ENCODE data around the gene MBD6. TPM values are rescaled to one million over a fixed set of nuclear protein-coding genes. Genes with fewer than 3 reads are reported as not detected.
"Not testable (repeated sequence)": the region's sequence is repeated elsewhere in the genome, so short reads cannot be mapped to it uniquely, and the experiment has no call there.

Gene MBD6
- total RNA-seq, 1 experiment from 2014 or later: 4.3 TPM

DNA sequence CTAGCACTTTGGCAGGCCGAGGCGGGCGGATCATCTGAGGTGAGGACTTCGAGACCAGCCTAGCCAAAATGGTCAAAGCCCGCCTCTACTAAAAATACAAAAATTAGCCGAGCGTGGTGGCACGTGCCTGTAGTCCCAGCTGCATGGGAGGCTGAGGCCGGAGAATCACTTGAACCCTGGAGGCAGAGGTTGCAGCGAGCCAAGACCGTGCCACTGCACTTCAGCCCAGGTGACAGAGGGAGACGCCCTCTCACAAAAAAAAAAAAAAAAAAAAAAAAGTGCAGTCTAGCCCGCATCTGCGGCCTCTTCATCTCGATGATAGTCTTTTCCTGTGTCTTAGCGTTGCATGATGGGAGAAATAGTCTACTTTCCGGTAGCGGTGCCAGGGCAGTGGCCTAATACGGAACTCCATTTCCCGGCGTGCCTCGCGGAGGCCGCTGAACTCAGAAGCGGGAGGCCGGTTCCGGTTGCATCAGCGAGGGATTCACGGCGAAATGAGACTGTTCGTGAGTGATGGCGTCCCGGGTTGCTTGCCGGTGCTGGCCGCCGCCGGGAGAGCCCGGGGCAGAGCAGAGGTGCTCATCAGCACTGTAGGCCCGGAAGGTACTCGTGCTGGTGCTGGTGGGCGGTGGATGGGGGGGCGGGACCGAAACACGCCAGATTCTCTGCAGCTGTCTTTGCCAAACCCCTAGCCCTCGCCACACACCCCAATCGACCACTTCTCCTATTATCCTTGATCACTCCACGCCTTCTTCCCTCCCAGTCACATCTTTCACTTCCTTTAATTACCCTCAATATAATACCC, 34.8 kb upstream of the MBD6 start, which contains the start of gene MARS1:
Gene MARS1 (plus strand): TSS at position 472 of the 805 bp plus-strand sequence. CDS start 23 bp downstream, at position 495.
- peak; percentile 97 for DNase-seq (ENCODE audit: low read depth)

DNA sequence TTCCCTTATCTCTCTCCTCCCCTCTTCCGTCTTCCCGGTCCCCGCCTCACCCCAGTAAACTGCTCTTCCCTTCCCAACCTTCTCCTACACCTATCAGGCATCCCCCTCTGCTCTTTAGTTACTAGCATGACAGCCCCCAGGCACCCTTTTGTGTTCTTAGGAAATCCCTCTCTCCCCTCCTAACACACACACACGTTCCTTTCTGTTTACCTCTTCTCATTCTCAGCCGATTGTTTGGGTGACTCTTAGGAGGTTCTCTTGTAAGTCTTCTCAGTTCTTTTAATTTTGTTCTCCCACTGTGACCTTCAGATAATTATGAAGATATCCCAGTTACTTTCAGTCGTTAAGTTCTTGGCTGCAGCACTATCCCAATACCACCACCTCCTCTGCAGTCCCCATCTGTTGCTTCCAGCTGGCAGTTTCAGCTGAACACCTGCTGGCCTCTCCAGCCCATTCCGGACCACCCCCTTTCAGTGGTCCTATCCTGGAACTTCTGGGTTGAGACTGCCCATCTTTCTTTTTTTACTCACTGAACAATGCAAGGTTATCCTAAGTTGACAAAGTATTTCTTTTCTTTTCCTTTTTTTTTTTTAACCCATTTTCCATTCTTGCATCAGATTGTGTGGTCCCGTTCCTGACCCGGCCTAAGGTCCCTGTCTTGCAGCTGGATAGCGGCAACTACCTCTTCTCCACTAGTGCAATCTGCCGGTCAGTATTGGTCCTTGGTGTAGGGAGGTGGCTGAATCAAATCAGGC, 34.0 kb upstream of the MBD6 start:
- no peak for DNase-seq (ENCODE audit: low read depth)
- in situ Hi-C loops (cut with HindIII; ENCODE audit: low pct_unique_long_range_greater_than_20kb, low sequenced_read_pairs): no loop called here

More for the DNA sequence above, 34.8 kb upstream of the MBD6 start, which contains the start of gene MARS1:
- in situ Hi-C loops (cut with HindIII; ENCODE audit: low pct_unique_long_range_greater_than_20kb, low sequenced_read_pairs): no loop called here

DNA sequence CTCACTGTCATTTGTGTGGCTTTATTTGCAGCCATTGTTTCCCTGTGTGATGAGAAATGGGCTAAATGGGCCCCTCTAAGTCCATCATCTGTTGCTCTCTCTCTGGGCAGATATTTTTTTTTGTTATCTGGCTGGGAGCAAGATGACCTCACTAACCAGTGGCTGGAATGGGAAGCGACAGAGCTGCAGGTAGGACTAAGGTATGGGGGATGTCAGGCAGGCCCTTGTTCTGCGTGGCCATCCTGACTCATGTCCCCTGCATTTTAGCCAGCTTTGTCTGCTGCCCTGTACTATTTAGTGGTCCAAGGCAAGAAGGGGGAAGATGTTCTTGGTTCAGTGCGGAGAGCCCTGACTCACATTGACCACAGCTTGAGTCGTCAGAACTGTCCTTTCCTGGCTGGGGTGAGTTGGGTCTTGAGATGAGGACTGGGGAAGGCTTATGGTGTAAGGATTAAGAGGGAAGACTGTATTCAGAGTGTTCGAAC, 33.4 kb upstream of the MBD6 start:
- in situ Hi-C loops (cut with HindIII; ENCODE audit: low pct_unique_long_range_greater_than_20kb, low sequenced_read_pairs): no loop called here
- no peak for DNase-seq (ENCODE audit: low read depth)

DNA sequence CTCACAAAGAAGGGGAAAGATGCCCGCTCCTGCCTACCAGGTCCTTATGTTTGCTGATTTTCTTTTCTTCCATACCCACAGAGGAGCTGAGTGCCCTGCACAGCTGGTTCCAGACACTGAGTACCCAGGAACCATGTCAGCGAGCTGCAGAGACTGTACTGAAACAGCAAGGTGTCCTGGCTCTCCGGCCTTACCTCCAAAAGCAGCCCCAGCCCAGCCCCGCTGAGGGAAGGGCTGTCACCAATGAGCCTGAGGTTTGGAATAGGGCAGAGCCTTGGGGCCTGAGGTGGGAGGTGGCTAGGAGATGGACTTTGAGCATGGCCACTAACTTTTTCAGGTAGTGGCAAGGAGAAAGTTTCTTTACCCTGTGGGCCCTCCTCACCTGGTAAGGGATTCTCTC, 32.5 kb upstream of the MBD6 start:
- DNase-seq (ENCODE audit: low read depth): no peak
- in situ Hi-C loops (cut with HindIII; ENCODE audit: low pct_unique_long_range_greater_than_20kb, low sequenced_read_pairs): no loop called here

DNA sequence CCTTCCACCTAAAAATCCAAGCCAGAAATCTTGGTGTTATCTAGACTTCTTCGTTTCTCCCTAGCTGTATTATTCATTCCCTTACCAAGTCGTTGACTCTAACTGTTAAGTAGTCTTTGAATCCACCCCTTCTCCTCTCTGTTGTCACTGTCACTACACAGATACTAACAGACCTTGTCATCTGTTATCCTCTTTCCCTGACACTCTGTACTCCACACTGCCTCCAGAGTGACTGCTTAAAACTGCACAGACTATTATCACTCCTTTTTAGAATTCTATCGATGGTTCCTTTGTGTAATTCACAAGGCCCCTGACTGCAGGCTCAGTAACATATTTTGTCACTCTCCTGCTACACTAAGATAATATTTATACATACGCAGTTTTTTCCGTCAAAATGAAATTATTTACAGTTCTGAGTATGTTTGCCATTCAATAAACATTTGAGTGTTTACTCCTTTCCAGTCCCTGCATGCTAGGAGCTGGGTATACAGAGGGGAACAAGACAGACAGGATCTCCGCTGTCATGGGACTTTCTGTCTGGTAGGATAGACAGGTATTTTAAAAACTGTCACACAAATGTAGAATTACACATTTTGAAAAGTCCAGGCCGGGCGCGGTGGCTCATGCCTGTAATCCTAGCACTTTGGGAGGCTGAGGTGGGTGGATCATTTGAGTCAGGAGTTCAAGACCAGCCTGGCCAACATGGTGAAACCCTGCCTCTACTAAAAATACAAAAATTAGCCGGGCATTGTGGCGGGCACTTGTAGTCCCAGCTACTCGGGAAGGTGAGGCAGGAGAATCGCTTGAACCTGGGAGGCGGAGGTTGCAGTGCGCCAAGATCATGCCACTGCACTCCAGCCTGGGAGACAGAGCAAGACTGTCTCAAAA, 31.0 kb upstream of the MBD6 start:
- DNase-seq (ENCODE audit: low read depth): peak; percentile 36

DNA sequence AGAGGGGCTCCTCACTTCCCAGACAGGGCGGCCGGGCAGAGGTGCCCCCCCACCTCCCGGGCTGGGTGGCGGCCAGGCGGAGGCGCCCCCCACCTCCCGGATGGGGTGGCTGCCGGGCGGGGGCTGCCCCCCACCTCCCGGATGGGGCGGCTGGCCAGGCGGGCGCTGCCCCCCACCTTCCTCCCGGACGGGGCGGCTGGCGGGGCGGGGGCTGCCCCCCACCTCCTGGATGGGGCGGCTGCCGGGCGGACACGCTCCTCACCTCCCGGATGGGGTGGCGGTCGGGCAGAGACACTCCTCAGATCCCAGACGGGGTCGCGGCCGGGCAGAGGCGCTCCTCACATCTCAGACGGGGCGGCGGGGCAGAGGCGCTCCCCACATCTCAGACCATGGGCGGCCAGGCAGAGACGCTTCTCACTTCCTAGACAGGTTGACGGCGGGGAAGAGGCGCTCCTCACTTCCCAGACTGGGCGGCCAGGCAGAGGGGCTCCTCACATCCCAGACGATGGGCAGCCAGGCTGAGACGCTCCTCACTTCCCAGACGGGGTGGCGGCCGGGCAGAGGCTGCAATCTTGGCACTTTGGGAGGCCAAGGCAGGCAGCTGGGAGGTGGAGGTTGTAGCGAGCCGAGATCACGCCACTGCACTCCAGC, 27.4 kb upstream of the MBD6 start:
- in situ Hi-C loops (cut with HindIII; ENCODE audit: low pct_unique_long_range_greater_than_20kb, low sequenced_read_pairs); DNase-seq (ENCODE audit: low read depth): not testable (repeated sequence)

More for the DNA sequence above, 31.0 kb upstream of the MBD6 start:
- in situ Hi-C loops (cut with HindIII; ENCODE audit: low pct_unique_long_range_greater_than_20kb, low sequenced_read_pairs): no loop called here

DNA sequence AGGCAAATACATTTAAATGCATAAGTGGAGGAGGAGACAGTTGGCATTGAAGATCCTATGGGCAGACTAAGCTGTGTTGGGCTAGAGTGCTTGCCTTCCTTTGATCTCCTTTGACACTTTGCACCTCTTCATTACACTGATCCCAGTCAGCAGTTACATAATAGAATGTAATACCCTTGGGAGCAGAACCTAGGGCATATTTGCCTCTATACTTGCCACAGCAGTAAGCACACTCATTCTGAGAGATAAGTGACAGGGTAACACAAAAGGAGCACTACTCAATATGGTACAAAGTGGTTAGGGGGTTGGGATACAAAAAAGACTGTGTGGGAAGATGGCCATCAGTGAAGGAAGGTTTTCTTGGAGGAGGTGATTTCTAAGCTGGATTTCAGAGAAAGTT, 25.8 kb upstream of the MBD6 start:
- in situ Hi-C loops (cut with HindIII; ENCODE audit: low pct_unique_long_range_greater_than_20kb, low sequenced_read_pairs): no loop called here
- DNase-seq (ENCODE audit: low read depth): no peak

DNA sequence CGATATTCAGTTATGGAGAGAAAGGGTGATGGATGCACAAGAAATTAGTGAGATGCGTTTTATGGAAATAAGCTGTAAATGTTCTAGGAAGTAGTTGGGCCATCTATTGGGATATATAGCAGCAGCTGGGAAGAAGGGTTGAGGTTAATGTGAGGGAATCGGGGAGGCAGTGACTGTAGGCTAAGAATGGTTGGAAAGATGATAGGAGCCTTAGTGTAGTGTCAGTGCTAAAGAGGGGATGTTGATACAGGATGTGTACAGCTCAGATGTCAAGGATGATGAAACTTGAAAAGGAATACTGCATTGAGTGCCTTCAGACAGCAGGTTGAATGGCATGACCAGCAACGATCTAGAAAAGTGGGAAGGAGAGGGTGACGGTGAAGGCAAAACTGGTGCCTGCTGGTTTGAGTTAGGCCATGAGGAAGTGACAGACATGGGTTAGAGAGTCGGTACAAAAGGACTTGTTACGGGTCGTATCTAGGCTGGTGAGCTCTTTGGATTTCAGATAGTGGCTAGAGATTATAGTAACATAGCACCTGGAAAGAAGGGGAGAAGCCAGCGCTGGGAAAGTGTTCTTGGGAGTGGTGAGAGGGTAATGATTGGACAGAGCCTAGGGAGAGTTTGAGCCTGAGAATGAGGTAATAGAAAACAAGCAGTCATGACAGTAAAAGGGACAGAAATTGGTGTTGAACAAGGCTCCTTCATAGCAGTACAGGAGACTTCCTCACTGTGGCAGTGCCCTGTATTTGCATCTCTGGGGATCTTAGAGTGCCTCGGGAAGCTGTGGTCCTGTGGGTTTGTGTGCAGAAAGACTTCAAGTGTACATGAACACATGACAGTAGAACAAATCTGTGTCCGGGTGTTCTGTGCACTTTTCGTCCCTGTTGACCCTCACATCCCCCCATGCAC, 25.1 kb upstream of the MBD6 start:
- no peak for DNase-seq (ENCODE audit: low read depth)
- in situ Hi-C loops (cut with HindIII; ENCODE audit: low pct_unique_long_range_greater_than_20kb, low sequenced_read_pairs): no loop called here

DNA sequence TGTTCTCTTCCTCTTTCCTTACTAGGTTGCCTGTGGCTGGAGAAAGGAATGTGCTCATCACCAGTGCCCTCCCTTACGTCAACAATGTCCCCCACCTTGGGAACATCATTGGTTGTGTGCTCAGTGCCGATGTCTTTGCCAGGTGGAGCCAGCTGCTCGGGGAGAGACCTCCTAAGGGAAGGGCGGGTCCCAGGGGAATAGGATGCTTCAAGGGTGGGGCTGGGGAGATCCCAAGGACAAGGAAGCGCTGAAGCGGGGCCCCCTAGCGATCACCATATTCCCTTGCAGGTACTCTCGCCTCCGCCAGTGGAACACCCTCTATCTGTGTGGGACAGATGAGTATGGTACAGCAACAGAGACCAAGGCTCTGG, 24.5 kb upstream of the MBD6 start:
- in situ Hi-C loops (cut with HindIII; ENCODE audit: low pct_unique_long_range_greater_than_20kb, low sequenced_read_pairs): no loop called here
- no peak for DNase-seq (ENCODE audit: low read depth)

DNA sequence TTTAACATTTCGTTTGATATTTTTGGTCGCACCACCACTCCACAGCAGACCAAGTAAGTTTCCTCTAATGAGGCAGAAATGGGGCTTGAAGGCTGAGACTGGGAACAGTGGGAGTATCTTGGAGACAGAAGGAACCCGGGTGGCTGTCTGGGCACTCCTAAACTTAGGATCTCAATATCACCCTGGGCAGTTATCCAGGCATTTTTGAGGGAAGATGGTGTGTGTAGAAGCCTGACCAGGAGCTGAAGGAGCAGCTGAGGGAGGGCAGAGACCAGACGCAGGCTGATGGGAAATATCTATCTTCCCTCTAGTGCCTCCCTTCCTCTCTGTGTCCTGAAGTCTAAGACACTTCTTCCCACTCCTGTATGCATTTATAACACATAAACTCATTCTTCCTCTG, 24.1 kb upstream of the MBD6 start:
- in situ Hi-C loops (cut with HindIII; ENCODE audit: low pct_unique_long_range_greater_than_20kb, low sequenced_read_pairs): no loop called here
- no peak for DNase-seq (ENCODE audit: low read depth)

DNA sequence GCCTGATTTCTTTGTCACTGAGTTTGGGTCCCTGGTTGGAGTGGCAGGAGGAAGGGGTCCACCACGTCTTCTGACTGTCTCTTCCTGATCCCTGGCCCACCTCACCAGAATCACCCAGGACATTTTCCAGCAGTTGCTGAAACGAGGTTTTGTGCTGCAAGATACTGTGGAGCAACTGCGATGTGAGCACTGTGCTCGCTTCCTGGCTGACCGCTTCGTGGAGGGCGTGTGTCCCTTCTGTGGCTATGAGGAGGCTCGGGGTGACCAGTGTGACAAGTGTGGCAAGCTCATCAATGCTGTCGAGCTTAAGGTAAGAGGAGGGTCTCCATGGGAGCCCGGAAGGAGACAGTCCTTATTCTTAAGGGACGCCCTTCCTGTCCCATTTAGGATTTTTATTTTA, 22.4 kb upstream of the MBD6 start:
- in situ Hi-C loops (cut with HindIII; ENCODE audit: low pct_unique_long_range_greater_than_20kb, low sequenced_read_pairs): no loop called here
- no peak for DNase-seq (ENCODE audit: low read depth)

DNA sequence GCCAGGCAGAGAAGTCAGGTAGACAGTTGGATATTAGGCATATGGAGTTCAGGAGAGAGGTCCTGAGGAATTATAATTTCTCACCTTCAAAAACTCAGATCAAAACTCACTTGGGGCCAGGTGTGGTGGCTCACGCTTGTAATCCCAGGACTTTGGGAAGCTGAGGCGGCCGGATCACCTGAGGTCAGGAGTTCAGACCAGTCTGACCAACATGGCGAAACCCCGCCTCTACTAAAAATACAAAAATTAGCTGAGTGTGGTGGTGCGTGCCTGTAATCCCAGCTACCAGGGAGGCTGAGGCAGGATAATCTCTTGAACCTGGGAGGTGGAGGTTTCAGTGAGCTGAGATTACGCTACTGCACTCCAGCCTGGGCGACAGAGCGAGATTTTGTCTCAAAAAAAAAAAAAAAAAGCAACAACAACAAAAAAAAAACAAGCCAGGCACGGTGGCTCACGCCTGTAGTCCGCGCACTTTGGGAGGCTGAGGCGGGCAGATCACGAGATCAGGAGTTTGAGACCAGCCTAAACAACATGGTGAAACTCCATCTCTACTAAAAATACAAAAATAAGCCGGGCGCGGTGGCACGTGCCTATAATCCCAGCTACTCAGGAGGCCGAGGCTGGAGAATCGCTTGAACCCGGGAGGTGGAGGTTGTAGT, 20.2 kb upstream of the MBD6 start:
- DNase-seq (ENCODE audit: low read depth); in situ Hi-C loops (cut with HindIII; ENCODE audit: low pct_unique_long_range_greater_than_20kb, low sequenced_read_pairs): not testable (repeated sequence)

DNA sequence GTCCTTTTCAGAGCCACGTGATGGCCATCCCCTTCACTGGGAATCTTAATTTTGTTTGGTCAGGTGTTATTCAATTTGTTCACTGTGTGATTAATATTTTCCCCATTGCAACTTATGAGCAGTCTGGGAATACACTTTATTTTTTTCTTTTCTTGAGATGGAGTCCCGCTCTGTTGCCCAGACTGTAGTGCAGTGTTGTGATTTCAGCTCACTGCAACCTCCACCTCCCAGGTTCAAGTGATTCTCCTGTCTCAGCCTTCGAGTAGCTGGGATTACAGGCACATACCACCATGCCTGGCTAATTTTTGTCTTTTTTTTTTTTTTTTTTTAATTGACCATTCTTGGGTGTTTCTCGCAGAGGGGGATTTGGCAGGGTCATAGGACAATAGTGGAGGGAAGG, 16.1 kb upstream of the MBD6 start:
- DNase-seq (ENCODE audit: low read depth); in situ Hi-C loops (cut with HindIII; ENCODE audit: low pct_unique_long_range_greater_than_20kb, low sequenced_read_pairs): not testable (repeated sequence)

DNA sequence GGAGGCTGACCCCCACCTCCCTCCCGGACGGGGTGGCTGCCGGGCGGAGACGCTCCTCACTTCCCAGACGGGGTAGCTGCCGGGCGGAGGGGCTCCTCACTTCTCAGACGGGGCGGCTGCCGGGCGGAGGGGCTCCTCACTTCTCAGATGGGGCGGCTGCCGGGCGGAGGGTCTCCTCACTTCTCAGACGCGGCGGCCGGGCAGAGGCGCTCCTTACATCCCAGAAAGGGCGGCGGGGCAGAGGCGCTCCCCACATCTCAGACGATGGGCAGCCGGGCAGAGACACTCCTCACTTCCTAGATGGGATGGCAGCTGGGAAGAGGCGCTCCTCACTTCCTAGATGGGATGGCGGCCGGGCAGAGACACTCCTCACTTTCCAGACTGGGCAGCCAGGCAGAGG, 14.8 kb upstream of the MBD6 start:
- DNase-seq (ENCODE audit: low read depth); in situ Hi-C loops (cut with HindIII; ENCODE audit: low pct_unique_long_range_greater_than_20kb, low sequenced_read_pairs): not testable (repeated sequence)

DNA sequence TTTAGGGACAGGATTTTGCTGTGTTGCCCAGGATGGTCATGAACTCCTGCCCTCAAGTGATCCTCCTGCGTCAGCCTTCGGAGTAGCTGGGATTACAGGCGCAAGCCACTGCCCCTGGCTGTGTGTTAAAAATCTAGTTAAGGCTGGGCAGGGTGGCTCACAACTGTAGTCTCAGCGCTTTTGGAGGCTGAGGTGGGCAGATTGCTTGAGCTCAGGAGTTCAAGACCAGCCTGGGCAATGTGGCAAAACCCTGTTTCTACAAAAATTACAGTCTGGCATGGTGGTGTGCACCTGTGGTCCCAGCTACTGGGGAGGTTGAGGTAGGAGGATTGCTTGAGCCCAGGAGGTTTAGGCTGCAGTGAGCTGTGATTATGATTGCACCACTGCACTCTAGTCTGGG, 11.5 kb upstream of the MBD6 start:
- in situ Hi-C loops (cut with HindIII; ENCODE audit: low pct_unique_long_range_greater_than_20kb, low sequenced_read_pairs): no loop called here
- no peak for DNase-seq (ENCODE audit: low read depth)

DNA sequence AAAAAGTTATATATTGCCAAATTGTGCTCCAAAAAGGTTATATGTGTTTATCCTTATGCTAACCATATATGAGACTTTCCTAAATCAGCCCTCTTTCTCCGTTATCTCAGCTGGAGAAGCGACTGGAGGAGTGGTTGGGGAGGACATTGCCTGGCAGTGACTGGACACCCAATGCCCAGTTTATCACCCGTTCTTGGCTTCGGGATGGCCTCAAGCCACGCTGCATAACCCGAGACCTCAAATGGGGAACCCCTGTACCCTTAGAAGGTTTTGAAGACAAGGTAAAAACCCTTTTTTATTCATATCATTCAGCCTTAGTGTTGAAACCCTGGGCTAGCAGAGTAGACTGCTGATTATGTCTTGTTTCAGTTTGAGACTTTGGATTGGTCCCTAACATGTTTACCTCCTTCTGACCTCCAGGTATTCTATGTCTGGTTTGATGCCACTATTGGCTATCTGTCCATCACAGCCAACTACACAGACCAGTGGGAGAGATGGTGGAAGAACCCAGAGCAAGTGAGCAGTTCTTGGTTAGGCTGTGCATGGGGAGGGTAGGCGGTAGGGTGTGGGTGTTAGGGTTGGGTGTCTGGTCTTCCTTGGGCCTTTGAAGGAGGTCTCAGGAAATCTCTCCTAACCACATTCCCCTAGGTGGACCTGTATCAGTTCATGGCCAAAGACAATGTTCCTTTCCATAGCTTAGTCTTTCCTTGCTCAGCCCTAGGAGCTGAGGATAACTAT, 10.9 kb upstream of the MBD6 start:
- no peak for DNase-seq (ENCODE audit: low read depth)
- in situ Hi-C loops (cut with HindIII; ENCODE audit: low pct_unique_long_range_greater_than_20kb, low sequenced_read_pairs): no loop called here
